ENCODE data around the gene CTNND2. TPM values are rescaled to one million over a fixed set of nuclear protein-coding genes. Genes with fewer than 3 reads are reported as not detected.

CTNND2 gene
- total RNA-seq, 1 donor from 2014 or later = 6.9 TPM

DNA sequence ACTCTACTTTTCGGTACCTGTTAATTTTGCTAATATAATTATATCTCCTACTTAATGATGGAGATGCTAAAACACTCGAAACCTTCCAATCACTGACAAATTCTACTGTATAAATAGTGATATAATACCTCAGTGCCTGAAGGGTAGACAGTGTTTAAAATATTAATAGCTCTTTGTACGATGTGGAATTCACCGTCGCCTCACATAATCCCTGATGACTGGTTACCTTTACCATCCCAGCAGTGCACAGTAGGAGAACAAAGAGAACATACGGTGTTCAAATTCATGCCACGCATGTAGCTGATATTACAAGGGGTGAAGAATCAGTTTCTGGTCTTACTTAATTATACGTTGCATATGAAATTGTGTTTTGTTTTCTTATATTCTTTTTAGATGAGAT lies 506.7 kb downstream of the CTNND2 start:
- H3K9me3 ChIP-seq = no peaks in the 10 kb centered on the region
- intact Hi-C loops (cut with DNase I) = no loop called here
- H3K27me3 ChIP-seq = no peaks in the 10 kb centered on the region
- no peaks in the 10 kb centered on the region for H3K36me3 ChIP-seq
- H3K4me1 ChIP-seq = no peaks in the 10 kb centered on the region
- TF ChIP-seq, protein P1, sequence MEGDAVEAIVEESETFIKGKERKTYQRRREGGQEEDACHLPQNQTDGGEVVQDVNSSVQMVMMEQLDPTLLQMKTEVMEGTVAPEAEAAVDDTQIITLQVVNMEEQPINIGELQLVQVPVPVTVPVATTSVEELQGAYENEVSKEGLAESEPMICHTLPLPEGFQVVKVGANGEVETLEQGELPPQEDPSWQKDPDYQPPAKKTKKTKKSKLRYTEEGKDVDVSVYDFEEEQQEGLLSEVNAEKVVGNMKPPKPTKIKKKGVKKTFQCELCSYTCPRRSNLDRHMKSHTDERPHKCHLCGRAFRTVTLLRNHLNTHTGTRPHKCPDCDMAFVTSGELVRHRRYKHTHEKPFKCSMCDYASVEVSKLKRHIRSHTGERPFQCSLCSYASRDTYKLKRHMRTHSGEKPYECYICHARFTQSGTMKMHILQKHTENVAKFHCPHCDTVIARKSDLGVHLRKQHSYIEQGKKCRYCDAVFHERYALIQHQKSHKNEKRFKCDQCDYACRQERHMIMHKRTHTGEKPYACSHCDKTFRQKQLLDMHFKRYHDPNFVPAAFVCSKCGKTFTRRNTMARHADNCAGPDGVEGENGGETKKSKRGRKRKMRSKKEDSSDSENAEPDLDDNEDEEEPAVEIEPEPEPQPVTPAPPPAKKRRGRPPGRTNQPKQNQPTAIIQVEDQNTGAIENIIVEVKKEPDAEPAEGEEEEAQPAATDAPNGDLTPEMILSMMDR (IDR thresholded peaks at IDR 0.05) = no peak
- DNase-seq = no peak
- no peak overlapping the region for H3K27ac ChIP-seq
- ATAC-seq = no peak
- no peak overlapping the region for H3K4me3 ChIP-seq

DNA sequence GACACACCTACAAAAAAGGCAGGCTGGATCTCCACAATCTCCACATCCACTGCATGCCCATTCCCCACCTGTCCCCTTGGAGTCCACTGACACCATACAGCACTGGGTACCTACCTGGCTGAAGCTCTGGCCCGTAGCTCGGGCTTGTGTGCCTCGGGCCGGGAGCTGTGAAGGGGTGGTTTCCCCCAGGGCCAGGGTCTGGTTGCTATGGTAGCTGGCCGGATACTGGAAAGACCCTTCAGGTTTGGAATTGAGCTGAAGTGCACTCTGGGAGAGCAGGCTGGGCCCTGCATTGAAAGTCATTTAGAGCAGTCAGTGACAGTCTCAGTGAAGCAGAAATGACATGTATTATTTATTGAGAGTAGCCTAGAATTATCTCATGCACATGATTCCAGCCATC lies 507.3 kb downstream of the CTNND2 start:
- Histone ChIP-seq H3K4me3 (no peak overlapping the region), H3K36me3 (no peaks in the 10 kb centered on the region), H3K27ac (no peak overlapping the region), H3K4me1 (no peaks in the 10 kb centered on the region), H3K27me3 (no peaks in the 10 kb centered on the region), H3K9me3 (no peaks in the 10 kb centered on the region)
- TF ChIP-seq, protein P1 (IDR thresholded peaks at IDR 0.05) = no peak
- intact Hi-C loops (cut with DNase I) = no loop called here
- no peak for DNase-seq
- no peak for ATAC-seq

DNA sequence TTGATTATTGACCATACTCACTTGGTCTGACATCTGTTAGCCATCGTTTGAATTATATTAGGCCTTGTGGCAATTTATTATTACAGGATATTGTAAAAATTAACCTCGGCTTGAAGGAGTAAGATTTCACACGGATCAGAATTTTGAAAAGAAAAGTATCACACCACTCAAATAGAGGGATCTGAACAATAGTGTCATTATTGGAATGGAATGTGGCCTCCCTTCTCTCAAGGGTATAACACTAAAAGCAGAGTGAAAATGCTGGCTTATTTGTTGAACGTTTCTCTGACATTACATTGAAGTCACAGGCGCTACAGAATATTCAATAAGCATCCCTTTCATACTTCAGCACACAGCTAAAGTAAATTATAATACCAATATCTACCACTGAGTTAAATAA lies 509.3 kb downstream of the CTNND2 start:
- H3K27me3 ChIP-seq = no peaks in the 10 kb centered on the region
- H3K27ac ChIP-seq = no peak overlapping the region
- intact Hi-C loops (cut with DNase I) = no loop called here
- TF ChIP-seq, protein P1 (IDR thresholded peaks at IDR 0.05) = no peak
- H3K4me1 ChIP-seq = no peaks in the 10 kb centered on the region
- ATAC-seq (no peak), DNase-seq (no peak)
- no peak overlapping the region for H3K4me3 ChIP-seq
- H3K9me3 ChIP-seq = no peaks in the 10 kb centered on the region
- no peaks in the 10 kb centered on the region for H3K36me3 ChIP-seq

DNA sequence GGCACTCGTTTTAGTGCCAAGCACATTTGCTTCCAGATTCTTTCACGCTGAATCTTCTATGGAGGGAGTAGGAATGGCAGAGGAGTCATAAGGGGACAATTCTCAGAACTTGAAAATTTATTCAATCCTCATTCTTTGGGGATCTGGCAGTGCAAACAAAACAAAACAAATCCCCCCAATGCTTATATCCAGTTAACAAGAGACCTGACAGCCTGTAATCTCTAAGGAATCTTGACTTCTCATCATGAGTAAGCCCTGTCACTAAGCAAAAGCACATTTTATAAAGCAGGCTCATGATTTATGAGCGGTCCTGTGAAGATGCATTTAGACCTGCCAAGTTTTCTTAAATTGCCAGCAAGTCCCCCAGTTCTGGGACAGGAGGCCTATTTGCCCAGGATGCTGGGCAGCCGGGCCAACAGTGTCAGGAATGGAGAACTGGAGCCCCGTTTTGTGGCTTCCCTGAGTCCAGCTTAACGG lies 513.9 kb downstream of the CTNND2 start:
- TF ChIP-seq, protein P1 (IDR thresholded peaks at IDR 0.05) = no peak
- DNase-seq (no peak), ATAC-seq (no peak)
- Histone ChIP-seq H3K27me3 (peaks cover 16% of the 10 kb centered on the region), H3K36me3 (no peaks in the 10 kb centered on the region), H3K27ac (no peak overlapping the region), H3K9me3 (no peaks in the 10 kb centered on the region), H3K4me1 (no peaks in the 10 kb centered on the region), H3K4me3 (no peak overlapping the region)
- intact Hi-C loops (cut with DNase I) = no loop called here

DNA sequence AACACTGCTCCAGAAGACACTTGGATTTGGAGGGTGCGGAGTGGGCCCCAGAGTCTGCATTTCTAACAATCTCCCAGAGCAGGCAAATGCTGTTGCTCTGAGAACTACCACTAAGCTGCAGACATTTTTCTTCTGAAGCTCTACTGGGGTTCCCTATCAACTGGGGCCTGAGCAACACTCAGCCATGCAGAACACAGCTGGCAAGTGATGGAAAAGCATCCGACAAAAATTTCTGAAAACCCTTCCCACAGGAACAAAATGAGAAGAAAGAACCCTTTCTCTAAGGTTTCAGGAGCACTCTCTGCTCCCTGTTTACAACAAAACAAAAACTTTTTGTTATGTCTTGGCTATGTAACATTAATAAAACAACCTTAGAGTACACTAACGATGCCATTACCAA lies 516.9 kb downstream of the CTNND2 start:
- Histone ChIP-seq H3K27me3 (peaks cover 37% of the 10 kb centered on the region), H3K4me3 (no peak overlapping the region), H3K36me3 (no peaks in the 10 kb centered on the region), H3K27ac (no peak overlapping the region), H3K4me1 (peaks cover 5% of the 10 kb centered on the region), H3K9me3 (no peaks in the 10 kb centered on the region)
- ATAC-seq (no peak), DNase-seq (no peak)
- TF ChIP-seq, protein P1 (IDR thresholded peaks at IDR 0.05) = no peak
- intact Hi-C loops (cut with DNase I) = no loop called here

DNA sequence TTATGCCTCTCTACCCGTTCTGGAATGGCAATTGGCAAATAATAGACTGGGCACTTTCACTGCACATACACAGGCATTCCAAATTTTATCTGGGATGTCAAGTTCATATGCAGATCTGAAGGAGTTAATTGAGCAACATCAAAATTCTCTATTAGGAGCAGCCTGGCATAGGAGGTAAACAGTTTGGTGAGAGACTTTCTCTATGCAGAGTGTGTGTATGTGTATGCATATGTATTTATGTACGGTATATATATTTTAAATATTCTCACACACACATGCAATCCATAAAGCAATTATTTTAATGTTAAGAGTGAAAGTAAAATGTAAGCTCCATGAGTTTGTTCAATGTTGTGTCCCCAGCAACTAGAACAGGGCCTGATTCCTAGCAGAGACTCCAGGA lies 517.8 kb downstream of the CTNND2 start:
- Histone ChIP-seq H3K36me3 (no peaks in the 10 kb centered on the region), H3K27me3 (peaks cover 37% of the 10 kb centered on the region), H3K4me1 (peaks cover 5% of the 10 kb centered on the region), H3K9me3 (no peaks in the 10 kb centered on the region), H3K27ac (no peak overlapping the region), H3K4me3 (no peak overlapping the region)
- intact Hi-C loops (cut with DNase I) = no loop called here
- no peak for DNase-seq
- ATAC-seq = no peak
- TF ChIP-seq, protein P1 (IDR thresholded peaks at IDR 0.05) = no peak
